GM12878 (cell line): ENCODE data around the gene SMG6. TPM values are rescaled to one million over a fixed set of nuclear protein-coding genes. Genes with fewer than 3 reads are reported as not detected.

ENCODE experiments used
- ATAC-seq: fragments of 200-7000 bp; cut with Tn5 transposase; 3 replicates; pipeline ENCODE4 v1.9.1; 2020; ENCODE audit warnings: mild to moderate bottlenecking, moderate library complexity
- BruUV-seq: library from RNA; stranded (reverse); fragments of 400-500 nt; replicated peaks from 2 replicates; lab custom pipeline; 2021; lab: Mats Ljungman, UMichigan
- CTCF ChIA-PET: fragments of 300-600 bp; sonication (Branson Sonifier 250); formaldehyde crosslinking; extraction: SDS; loops from one replicate; lab custom pipeline; 2021; ENCODE audit warnings: inconsistent platforms; lab: Yijun Ruan, JAX
- POLR2A ChIA-PET: fragments of 350-600 bp; formaldehyde crosslinking; extraction: SDS; loops from one replicate; lab custom pipeline; 2021; ENCODE audit warnings: inconsistent platforms; lab: Charles Lee
- RAD21 ChIA-PET: fragments of 300-600 bp; sonication (Branson Sonifier 250); formaldehyde crosslinking; loops from one replicate; lab custom pipeline; 2023; ENCODE audit warnings: antibody characterized with exemption; ENCODE audit not compliant: unreplicated experiment; lab: Charles Lee
- SMC1A ChIA-PET: fragments of 300-600 bp; sonication (Branson Sonifier 250); formaldehyde crosslinking; loops from one replicate; lab custom pipeline; 2023; ENCODE audit not compliant: unreplicated experiment, uncharacterized antibody; lab: Charles Lee
- DNase-seq: peaks from one replicate; pipeline ENCODE4 v3.0.0-alpha.2; 2011; ENCODE audit warnings: low read depth, low spot score
- FAIRE-seq: peaks from 3 replicates; lab custom pipeline; 2011; peaks lifted over from hg19 to GRCh38; lab: Jason Lieb, UNC
- H2AFZ ChIP-seq: 2 replicates; pipeline ENCODE4 v1.6.0; 2011; ENCODE audit warnings: low read depth, low read length, control low read depth; ENCODE audit not compliant: control insufficient read depth
- H3K27ac ChIP-seq: 2 replicates; pipeline ENCODE4 v1.5.1; 2011; ENCODE audit warnings: control low read depth; ENCODE audit not compliant: control insufficient read depth, insufficient read depth
- H3K27me3 ChIP-seq, 2 experiments: replicated peaks in 1 of 2; 2 replicates each; pipeline versions ENCODE4 v1.6.0 to v1.6.1; 2011; ENCODE audit warnings: low read length in 1 of 2; ENCODE audit not compliant: control insufficient read depth in 2 of 2, insufficient read depth in 2 of 2
- H3K36me3 ChIP-seq, 2 experiments: 2 replicates each; pipeline ENCODE4 v1.5.1; 2011; ENCODE audit warnings: low read length in 1 of 2; ENCODE audit not compliant: control insufficient read depth in 2 of 2, insufficient read depth in 2 of 2
- H3K4me1 ChIP-seq: 2 replicates; pipeline ENCODE4 v1.6.1; 2011; ENCODE audit warnings: mild to moderate bottlenecking, low read length, moderate library complexity, mixed read lengths; ENCODE audit not compliant: control insufficient read depth, insufficient read depth
- H3K4me2 ChIP-seq: 2 replicates; pipeline ENCODE4 v1.6.0; 2011; ENCODE audit warnings: control low read depth; ENCODE audit not compliant: control insufficient read depth, insufficient read depth
- H3K4me3 ChIP-seq: fragments of 200-600 bp; sonication (generic); 2 replicates; pipeline ENCODE4 v1.5.1; 2016
- H3K79me2 ChIP-seq: 2 replicates; pipeline ENCODE4 v1.6.0; 2011; ENCODE audit warnings: low read length; ENCODE audit not compliant: control insufficient read depth, insufficient read depth
- H3K9ac ChIP-seq: 2 replicates; pipeline ENCODE4 v1.8.0; 2011; ENCODE audit warnings: low read length, control low read depth, mixed read lengths; ENCODE audit not compliant: control insufficient read depth, insufficient read depth
- H3K9me3 ChIP-seq: replicated peaks from 3 replicates; pipeline ENCODE4 v1.5.1; 2011; ENCODE audit warnings: mild to moderate bottlenecking, low read length; ENCODE audit not compliant: control insufficient read depth, insufficient read depth
- H4K20me1 ChIP-seq: 2 replicates; pipeline ENCODE4 v1.6.0; 2011; ENCODE audit not compliant: control insufficient read depth, insufficient read depth
- BCL11A ChIP-seq: IDR thresholded peaks from 2 replicates; pipeline ENCODE4 v1.6.1; 2011; ENCODE audit warnings: low read depth, low read length
- CBFB ChIP-seq: IDR thresholded peaks from 2 replicates; pipeline ENCODE4 v1.6.1; 2016; ENCODE audit warnings: antibody characterized with exemption, low read depth
- CHD2 ChIP-seq: IDR thresholded peaks from 2 replicates; pipeline ENCODE4 v1.6.1; 2011; ENCODE audit warnings: low read depth, low read length, improper control_type of control experiment, borderline replicate concordance
- CHD4 ChIP-seq: fragments of 200-600 bp; sonication (generic); IDR thresholded peaks from 2 replicates; pipeline ENCODE4 v1.6.1; 2016; ENCODE audit warnings: mild to moderate bottlenecking
- FOS ChIP-seq: IDR thresholded peaks from 3 replicates; pipeline ENCODE4 v1.6.1; 2011; ENCODE audit warnings: borderline replicate concordance; ENCODE audit not compliant: insufficient read length; ENCODE audit errors: extremely low read depth
- LARP7 ChIP-seq: fragments of 450-650 bp; IDR thresholded peaks from 2 replicates; pipeline ENCODE4 v1.6.1; 2017; ENCODE audit warnings: mild to moderate bottlenecking
- MYC ChIP-seq: IDR thresholded peaks from 2 replicates; pipeline ENCODE4 v1.6.1; 2011; ENCODE audit warnings: mild to moderate bottlenecking, low read length, moderate library complexity, inconsistent platforms; ENCODE audit not compliant: insufficient read depth, insufficient replicate concordance, insufficient read length, severe bottlenecking
- NBN ChIP-seq: fragments of 450-650 bp; IDR thresholded peaks from 2 replicates; pipeline ENCODE4 v1.6.1; 2016
- TAF1 ChIP-seq: IDR thresholded peaks from 2 replicates; pipeline ENCODE4 v1.6.1; 2011; ENCODE audit warnings: mild to moderate bottlenecking, low read depth, low read length, borderline replicate concordance
- TARDBP ChIP-seq: IDR thresholded peaks from 2 replicates; pipeline ENCODE4 v1.6.1; 2016; ENCODE audit warnings: borderline replicate concordance
- WGBS: methylation state at CpG from one replicate; pipeline ENCODE4 v1.1.6; 2016; ENCODE audit warnings: low lambda C conversion rate; ENCODE audit not compliant: insufficient replicate concordance, insufficient coverage; ENCODE audit errors: missing lambda C conversion rate; 5-methylcytosine and 5-hydroxymethylcytosine counted together
- in situ Hi-C: fragments of 300-500 bp; cut with MboI; formaldehyde crosslinking; loops from 9 replicates; pipeline ENCODE4 v1.14.3; 2018; ENCODE audit warnings: mixed read lengths
- intact Hi-C: fragments of 100-400 bp; cut with micrococcal nuclease; formaldehyde crosslinking; loops from one replicate; pipeline ENCODE4 v1.14.2; 2022; ENCODE audit not compliant: unreplicated experiment
- polyA plus RNA-seq, 11 experiments: library from polyadenylated mRNA; depleted of rRNA in 4 of 11; unstranded in 6 of 11; stranded (reverse) in 5 of 11; fragments of >200 nt; fragmentation: Nextera tagmentation in 4 of 11; fragmentation: Illumina TruSeq in 1 of 11; extraction: Ambion mirVana in 4 of 11; extraction: Trizol in 1 of 11; gene quantifications; 1 replicate in 1 of 11; 2 replicates in 10 of 11; pipeline versions ENCODE4 v1.2.1 to v1.2.3, GENCODE V29; 2011 to 2016; ENCODE audit warnings: inconsistent platforms in 2 of 11, missing spikeins in 2 of 11, low read depth in 1 of 11
- total RNA-seq, 4 experiments: library from RNA; depleted of rRNA in 3 of 4; stranded (reverse); fragments of >200 nt in 3 of 4; fragmentation: Illumina TruSeq in 1 of 4; extraction: Trizol in 1 of 4; gene quantifications; 2 replicates each; pipeline versions ENCODE4 v1.2.1 to v1.2.3, GENCODE V29; 2013 to 2021
- TF ChIP-seq, protein P1 (sequence below): fragments of 450-650 bp; IDR thresholded peaks from 2 replicates; pipeline ENCODE4 v1.6.1; 2017; ENCODE audit warnings: low read depth, mild to moderate bottlenecking, moderate library complexity
- TF ChIP-seq, protein P2 (sequence below): IDR thresholded peaks from 2 replicates; pipeline ENCODE4 v1.6.1; 2012; ENCODE audit warnings: low read depth, low read length, improper control_type of control experiment
- TF ChIP-seq, protein P3 (sequence below): IDR thresholded peaks from 2 replicates; pipeline ENCODE4 v1.6.1; 2011; ENCODE audit warnings: borderline replicate concordance, low read depth, mild to moderate bottlenecking, moderate library complexity, low read length; ENCODE audit not compliant: insufficient read depth, poor library complexity, severe bottlenecking
- TF ChIP-seq, protein P4 (sequence below), 3 experiments: IDR thresholded peaks in 2 of 3; conservative IDR thresholded peaks in 1 of 3; 2 replicates each; pipeline ENCODE4 v1.5.1; 2011; ENCODE audit warnings: low read depth in 3 of 3, low read length in 3 of 3, mild to moderate bottlenecking in 3 of 3, control low read depth in 2 of 3, moderate library complexity in 2 of 3, inconsistent platforms in 1 of 3, mixed read lengths in 1 of 3; ENCODE audit not compliant: control insufficient read depth in 2 of 3, insufficient read depth in 1 of 3; ENCODE audit errors: extremely low read depth in 1 of 3
- TF ChIP-seq, protein P5 (sequence below): fragments of 450-650 bp; IDR thresholded peaks from 2 replicates; pipeline ENCODE4 v1.6.1; 2017; ENCODE audit warnings: mild to moderate bottlenecking, moderate library complexity

Gene SMG6
- total and polyA plus RNA-seq, 10 of the 15 experiments (the other 5 are each of a cell fraction or from before 2014, with no cell fraction given), result 0.58 to 28.7 (median 15.7) TPM

DNA sequence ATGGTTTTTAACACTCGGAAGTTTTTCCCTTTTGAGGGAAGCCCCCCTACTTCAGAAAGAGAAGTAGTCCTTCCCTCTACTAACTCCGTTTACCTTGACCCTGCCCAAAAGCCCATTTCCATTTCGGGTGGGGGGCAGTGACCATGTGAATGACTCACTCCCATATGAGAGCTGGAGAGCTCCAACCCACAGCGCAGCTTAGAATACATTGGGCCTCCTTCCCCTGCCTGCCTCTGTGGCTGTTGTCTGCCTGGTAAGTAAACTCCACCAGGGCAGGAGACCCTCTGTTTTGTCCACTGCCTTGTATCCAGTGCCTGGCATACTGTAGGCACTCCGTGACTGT, 34.7 kb upstream of the SMG6 start:
- no peak for ATAC-seq
- ChIA-PET POLR2A (interaction anchor here (0.6 to 1.4 kb wide), 3 partner anchors 36 to 286 kb away, joined by 3 to 4 read pairs (median 3); no protein-coding TSS in a partner anchor), CTCF (interaction anchor here (1.0 to 3.1 kb wide), 5 partner anchors 15 to 285 kb away, joined by 3 to 13 read pairs (median 3); no protein-coding TSS in a partner anchor), SMC1A (no interaction called here), RAD21 (interaction anchor here (0.7 to 1.4 kb wide), 6 partner anchors 15 to 283 kb away, joined by 3 to 4 read pairs (median 3); partner anchors contain the start of gene HIC1)
- Histone ChIP-seq H4K20me1 (no peaks in the 10 kb centered on the region), H2AFZ (peak overlapping the region; percentile 61), H3K4me2 (peak overlapping the region; percentile 66), H3K4me3 (peak overlapping the region; percentile 53), H3K9me3 (no peaks in the 10 kb centered on the region), H3K36me3 (peaks cover 3 to 13% of the 10 kb centered on the region in 2 experiments; a peak in 3 of 4 replicates), H3K4me1 (peaks cover 5% of the 10 kb centered on the region), H3K9ac (peak overlapping the region; percentile 90), H3K79me2 (peaks cover 42% of the 10 kb centered on the region), H3K27me3 (no peaks in the 10 kb centered on the region), H3K27ac (no peak overlapping the region)
- DNase-seq, result no peak
- no peak for FAIRE-seq
- intact Hi-C loops, result loop anchor here (5.0 kb wide), 1 partner anchor 286 kb away; no protein-coding TSS in a partner anchor
- WGBS, result 35% methylated on average over 5 of the region's 5 CpGs
- BruUV-seq, result no TSS peak
- in situ Hi-C loops, result no loop called here
- no peak for TF ChIP-seq CHD4
- TF ChIP-seq, protein P1, sequence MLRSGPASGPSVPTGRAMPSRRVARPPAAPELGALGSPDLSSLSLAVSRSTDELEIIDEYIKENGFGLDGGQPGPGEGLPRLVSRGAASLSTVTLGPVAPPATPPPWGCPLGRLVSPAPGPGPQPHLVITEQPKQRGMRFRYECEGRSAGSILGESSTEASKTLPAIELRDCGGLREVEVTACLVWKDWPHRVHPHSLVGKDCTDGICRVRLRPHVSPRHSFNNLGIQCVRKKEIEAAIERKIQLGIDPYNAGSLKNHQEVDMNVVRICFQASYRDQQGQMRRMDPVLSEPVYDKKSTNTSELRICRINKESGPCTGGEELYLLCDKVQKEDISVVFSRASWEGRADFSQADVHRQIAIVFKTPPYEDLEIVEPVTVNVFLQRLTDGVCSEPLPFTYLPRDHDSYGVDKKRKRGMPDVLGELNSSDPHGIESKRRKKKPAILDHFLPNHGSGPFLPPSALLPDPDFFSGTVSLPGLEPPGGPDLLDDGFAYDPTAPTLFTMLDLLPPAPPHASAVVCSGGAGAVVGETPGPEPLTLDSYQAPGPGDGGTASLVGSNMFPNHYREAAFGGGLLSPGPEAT, result no peak
- TF ChIP-seq LARP7, result no peak
- TF ChIP-seq, protein P2, sequence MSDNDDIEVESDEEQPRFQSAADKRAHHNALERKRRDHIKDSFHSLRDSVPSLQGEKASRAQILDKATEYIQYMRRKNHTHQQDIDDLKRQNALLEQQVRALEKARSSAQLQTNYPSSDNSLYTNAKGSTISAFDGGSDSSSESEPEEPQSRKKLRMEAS, result no peak
- no peak for TF ChIP-seq FOS
- no peak for TF ChIP-seq NBN
- no peak for TF ChIP-seq TARDBP
- no peak for TF ChIP-seq CBFB
- TF ChIP-seq CHD2, result no peak
- TF ChIP-seq, protein P3, sequence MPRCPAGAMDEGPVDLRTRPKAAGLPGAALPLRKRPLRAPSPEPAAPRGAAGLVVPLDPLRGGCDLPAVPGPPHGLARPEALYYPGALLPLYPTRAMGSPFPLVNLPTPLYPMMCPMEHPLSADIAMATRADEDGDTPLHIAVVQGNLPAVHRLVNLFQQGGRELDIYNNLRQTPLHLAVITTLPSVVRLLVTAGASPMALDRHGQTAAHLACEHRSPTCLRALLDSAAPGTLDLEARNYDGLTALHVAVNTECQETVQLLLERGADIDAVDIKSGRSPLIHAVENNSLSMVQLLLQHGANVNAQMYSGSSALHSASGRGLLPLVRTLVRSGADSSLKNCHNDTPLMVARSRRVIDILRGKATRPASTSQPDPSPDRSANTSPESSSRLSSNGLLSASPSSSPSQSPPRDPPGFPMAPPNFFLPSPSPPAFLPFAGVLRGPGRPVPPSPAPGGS, result no peak
- TF ChIP-seq TAF1, result no peak
- no peak for TF ChIP-seq BCL11A
- TF ChIP-seq, protein P4, sequence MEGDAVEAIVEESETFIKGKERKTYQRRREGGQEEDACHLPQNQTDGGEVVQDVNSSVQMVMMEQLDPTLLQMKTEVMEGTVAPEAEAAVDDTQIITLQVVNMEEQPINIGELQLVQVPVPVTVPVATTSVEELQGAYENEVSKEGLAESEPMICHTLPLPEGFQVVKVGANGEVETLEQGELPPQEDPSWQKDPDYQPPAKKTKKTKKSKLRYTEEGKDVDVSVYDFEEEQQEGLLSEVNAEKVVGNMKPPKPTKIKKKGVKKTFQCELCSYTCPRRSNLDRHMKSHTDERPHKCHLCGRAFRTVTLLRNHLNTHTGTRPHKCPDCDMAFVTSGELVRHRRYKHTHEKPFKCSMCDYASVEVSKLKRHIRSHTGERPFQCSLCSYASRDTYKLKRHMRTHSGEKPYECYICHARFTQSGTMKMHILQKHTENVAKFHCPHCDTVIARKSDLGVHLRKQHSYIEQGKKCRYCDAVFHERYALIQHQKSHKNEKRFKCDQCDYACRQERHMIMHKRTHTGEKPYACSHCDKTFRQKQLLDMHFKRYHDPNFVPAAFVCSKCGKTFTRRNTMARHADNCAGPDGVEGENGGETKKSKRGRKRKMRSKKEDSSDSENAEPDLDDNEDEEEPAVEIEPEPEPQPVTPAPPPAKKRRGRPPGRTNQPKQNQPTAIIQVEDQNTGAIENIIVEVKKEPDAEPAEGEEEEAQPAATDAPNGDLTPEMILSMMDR (IDR thresholded peaks at IDR 0.05 in 2 of 3, conservative IDR thresholded peaks at IDR 0.05 in 1 of 3; ENCODE audit: control insufficient read depth in 2 of 3, extremely low read depth in 1 of 3, insufficient read depth in 1 of 3, low read depth in 3 of 3, low read length in 3 of 3), result no peak
- TF ChIP-seq MYC, result no peak
- TF ChIP-seq, protein P5, sequence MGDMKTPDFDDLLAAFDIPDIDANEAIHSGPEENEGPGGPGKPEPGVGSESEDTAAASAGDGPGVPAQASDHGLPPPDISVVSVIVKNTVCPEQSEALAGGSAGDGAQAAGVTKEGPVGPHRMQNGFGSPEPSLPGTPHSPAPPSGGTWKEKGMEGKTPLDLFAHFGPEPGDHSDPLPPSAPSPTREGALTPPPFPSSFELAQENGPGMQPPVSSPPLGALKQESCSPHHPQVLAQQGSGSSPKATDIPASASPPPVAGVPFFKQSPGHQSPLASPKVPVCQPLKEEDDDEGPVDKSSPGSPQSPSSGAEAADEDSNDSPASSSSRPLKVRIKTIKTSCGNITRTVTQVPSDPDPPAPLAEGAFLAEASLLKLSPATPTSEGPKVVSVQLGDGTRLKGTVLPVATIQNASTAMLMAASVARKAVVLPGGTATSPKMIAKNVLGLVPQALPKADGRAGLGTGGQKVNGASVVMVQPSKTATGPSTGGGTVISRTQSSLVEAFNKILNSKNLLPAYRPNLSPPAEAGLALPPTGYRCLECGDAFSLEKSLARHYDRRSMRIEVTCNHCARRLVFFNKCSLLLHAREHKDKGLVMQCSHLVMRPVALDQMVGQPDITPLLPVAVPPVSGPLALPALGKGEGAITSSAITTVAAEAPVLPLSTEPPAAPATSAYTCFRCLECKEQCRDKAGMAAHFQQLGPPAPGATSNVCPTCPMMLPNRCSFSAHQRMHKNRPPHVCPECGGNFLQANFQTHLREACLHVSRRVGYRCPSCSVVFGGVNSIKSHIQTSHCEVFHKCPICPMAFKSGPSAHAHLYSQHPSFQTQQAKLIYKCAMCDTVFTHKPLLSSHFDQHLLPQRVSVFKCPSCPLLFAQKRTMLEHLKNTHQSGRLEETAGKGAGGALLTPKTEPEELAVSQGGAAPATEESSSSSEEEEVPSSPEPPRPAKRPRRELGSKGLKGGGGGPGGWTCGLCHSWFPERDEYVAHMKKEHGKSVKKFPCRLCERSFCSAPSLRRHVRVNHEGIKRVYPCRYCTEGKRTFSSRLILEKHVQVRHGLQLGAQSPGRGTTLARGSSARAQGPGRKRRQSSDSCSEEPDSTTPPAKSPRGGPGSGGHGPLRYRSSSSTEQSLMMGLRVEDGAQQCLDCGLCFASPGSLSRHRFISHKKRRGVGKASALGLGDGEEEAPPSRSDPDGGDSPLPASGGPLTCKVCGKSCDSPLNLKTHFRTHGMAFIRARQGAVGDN, result no peak
